Suprapubic skin (tissue), 3 donors: ENCODE data around the gene PACS2.

ENCODE experiments used
- CTCF ChIP-seq, 2 donors: fragments of 200-600 bp in 1 of 2; fragments of 450-650 bp in 1 of 2; sonication (generic) in 1 of 2; IDR thresholded peaks; one replicate each; pipeline ENCODE4 v1.5.1; 2016 to 2019; ENCODE audit warnings: antibody characterized with exemption in 2 of 2, mild to moderate bottlenecking in 1 of 2, moderate library complexity in 1 of 2
- POLR2A ChIP-seq, 2 donors: fragments of 450-650 bp; IDR thresholded peaks; one replicate each; pipeline ENCODE4 v1.6.1; 2017; ENCODE audit warnings: antibody characterized with exemption in 2 of 2, mild to moderate bottlenecking in 2 of 2, moderate library complexity in 2 of 2

GRCh38 chr14:105440554-105440900, 126.0 kb downstream of the PACS2 start:
- TF ChIP-seq CTCF (IDR thresholded peaks at IDR 0.05) (no peak), POLR2A (IDR thresholded peaks at IDR 0.05) (no peak)
